ENCODE results near the gene ZNF385D.

DNA sequence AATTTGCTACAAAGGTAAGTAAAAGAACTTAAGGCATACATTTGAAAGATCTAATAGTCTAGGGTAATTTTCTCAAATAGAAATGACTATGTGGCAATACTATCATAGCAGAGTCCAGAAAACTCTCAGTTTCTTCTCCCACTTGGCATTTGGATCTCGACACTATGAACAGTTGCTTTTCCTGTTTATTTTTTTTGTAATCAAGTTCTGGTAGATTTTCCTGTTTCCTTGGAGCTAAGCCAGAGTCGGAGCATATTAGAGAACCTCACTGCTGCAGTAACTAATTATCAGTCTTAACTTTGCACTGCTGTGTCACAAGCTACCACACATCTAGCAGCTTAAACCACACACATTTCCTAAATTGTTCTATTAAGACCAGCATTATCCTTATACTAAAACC lies 44.9 kb upstream of the ZNF385D start:
- TF ChIP-seq, protein P1, sequence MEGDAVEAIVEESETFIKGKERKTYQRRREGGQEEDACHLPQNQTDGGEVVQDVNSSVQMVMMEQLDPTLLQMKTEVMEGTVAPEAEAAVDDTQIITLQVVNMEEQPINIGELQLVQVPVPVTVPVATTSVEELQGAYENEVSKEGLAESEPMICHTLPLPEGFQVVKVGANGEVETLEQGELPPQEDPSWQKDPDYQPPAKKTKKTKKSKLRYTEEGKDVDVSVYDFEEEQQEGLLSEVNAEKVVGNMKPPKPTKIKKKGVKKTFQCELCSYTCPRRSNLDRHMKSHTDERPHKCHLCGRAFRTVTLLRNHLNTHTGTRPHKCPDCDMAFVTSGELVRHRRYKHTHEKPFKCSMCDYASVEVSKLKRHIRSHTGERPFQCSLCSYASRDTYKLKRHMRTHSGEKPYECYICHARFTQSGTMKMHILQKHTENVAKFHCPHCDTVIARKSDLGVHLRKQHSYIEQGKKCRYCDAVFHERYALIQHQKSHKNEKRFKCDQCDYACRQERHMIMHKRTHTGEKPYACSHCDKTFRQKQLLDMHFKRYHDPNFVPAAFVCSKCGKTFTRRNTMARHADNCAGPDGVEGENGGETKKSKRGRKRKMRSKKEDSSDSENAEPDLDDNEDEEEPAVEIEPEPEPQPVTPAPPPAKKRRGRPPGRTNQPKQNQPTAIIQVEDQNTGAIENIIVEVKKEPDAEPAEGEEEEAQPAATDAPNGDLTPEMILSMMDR (conservative IDR thresholded peaks at IDR 0.05; ENCODE audit: low read depth, low read length), result no peak
- TF ChIP-seq EZH2 (IDR thresholded peaks at IDR 0.05; ENCODE audit: borderline replicate concordance, low read depth, low read length, poor library complexity, severe bottlenecking), result no peak
